Stimulated activated CD8-positive, alpha-beta memory T cell treated with anti-CD3 and anti-CD28 coated beads, Interleukin-12 subunit alpha, Interleukin-12 subunit beta, amount 100 ng/mL, for 4 hours (primary cell): ENCODE measurements around the gene TAC1.
"Not testable (repeated sequence)": the region's sequence is repeated elsewhere in the genome, so short reads cannot be mapped to it uniquely, and the experiment has no call there.

Experiments used
- DNase-seq: peaks from one replicate; pipeline ENCODE4 v3.0.0-alpha.2; 2020; ENCODE audit warnings: low read depth

Gene TAC1, protein sequence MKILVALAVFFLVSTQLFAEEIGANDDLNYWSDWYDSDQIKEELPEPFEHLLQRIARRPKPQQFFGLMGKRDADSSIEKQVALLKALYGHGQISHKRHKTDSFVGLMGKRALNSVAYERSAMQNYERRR

DNA sequence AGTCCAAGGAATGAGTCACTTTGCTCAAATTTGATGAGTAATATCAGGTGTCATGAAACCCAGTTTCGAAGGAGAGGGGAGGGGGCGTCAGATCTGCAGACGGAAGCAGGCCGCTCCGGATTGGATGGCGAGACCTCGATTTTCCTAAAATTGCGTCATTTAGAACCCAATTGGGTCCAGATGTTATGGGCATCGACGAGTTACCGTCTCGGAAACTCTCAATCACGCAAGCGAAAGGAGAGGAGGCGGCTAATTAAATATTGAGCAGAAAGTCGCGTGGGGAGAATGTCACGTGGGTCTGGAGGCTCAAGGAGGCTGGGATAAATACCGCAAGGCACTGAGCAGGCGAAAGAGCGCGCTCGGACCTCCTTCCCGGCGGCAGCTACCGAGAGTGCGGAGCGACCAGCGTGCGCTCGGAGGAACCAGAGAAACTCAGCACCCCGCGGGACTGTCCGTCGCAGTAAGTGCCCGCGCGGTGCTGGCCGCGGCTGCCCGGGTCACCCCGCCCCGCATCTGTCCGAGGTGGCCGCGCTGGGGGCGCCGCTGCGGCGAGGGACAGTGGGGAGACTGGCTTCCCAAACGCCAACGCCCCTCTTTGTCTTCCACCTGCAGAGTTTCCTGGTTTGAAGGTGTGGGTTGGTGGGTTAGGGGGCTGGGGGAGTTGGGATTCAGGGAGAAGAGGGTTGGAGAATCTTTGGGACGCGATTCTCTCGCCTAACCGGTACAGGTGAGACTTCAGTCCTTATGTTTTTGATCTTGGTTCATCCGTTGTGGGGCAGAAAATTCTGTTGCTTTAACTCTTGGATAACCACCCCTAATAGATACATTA is at the start of gene TAC1:
Gene TAC1, plus strand, starts transcription at position 351 of the 829 bp plus-strand sequence. CDS start 527 bp downstream, outside the sequence.
- DNase-seq: no peak

DNA sequence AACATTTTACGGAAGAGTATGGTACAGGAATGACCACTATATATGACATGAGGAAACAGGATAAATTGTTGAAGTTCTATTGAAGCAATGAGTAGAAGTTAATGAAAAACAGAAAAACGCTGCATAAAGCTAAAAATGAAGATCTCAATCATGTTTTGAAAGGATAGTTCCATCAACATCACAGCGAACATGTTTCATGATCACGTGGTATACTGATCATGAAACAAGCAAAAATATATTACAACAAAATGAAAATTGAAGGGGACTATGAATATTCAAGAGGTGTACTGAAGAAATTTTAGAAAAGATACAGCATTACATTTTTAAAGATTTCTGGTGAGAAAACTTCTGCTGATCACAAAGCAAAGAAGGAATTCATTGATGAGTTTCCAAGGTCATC is 45.9 kb upstream of the TAC1 start:
- no peak for DNase-seq

DNA sequence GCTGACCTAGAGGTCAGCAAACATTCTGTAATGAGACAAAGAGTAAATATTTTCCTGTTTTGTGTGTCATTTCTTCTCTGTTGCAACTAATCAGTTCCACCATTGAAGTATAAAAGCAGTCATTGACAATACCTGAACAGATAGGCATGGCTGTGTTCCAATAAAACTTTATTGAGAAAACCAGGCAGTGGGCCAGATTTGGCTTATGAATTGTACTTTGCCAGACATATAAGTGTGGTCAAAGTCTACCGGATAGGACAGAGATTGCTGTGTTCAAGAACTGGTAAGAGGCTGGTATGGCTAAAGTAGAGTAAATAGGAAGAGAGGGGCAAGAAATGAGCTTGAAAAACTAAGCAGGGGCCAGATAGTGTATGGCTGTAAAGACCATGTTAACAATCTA is 38.3 kb upstream of the TAC1 start:
- no peak for DNase-seq

DNA sequence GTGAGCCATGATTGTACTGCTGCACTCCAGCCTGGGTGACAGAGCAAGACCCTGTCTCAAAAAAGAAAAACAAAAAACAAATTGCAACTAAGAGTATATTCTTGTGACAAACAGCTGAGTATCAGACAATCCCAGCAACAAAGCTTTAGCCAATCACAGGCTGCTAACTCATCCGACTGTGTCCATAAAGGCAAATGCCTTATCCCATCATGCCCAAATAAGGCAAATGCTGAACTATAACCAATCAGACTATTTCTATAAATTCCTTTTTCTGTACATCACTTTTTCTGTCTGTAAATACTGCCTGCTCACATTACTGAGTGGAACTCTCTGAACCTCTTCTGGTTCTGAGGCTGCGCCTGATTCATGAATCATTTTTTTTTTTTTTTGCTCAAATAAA is 37.5 kb upstream of the TAC1 start:
- DNase-seq: no peak

DNA sequence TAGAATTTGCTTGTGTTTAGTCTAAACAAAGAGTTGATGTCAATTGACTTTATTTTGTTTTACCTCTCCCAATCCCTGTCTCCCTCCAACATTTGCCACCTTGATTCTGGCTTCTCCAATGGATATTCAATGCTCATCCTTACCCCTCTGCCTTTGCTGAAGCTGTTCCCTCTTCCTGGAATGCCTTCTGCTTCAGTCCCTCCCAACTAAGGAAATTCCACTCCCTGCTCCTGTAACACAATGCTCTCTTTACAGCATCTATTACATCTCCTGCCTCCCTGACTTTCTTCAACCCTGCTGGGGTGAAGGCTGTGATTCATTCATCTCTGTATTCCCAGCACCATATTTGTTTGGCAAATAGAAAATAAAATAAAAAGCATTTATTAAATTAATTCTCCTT is 34.5 kb upstream of the TAC1 start:
- DNase-seq: no peak

DNA sequence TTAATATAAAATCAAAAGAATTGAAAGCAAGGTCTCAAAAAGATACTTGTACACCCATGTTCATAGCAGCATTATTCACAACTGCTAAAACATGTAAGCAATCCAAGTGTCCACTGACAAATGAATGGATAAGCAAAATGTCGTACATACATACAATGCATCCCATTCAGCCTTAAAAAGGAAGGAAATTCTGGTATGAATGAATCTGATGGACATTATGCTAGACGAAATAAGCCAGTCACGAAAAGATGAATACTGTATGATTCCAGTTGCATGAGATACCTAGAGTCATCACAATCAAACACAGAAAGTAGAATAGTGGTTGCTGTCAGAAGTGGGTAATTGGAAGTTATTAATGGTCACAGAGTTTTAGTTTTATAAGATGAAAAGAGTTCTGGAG is 9.5 kb upstream of the TAC1 start:
- DNase-seq: no peak

DNA sequence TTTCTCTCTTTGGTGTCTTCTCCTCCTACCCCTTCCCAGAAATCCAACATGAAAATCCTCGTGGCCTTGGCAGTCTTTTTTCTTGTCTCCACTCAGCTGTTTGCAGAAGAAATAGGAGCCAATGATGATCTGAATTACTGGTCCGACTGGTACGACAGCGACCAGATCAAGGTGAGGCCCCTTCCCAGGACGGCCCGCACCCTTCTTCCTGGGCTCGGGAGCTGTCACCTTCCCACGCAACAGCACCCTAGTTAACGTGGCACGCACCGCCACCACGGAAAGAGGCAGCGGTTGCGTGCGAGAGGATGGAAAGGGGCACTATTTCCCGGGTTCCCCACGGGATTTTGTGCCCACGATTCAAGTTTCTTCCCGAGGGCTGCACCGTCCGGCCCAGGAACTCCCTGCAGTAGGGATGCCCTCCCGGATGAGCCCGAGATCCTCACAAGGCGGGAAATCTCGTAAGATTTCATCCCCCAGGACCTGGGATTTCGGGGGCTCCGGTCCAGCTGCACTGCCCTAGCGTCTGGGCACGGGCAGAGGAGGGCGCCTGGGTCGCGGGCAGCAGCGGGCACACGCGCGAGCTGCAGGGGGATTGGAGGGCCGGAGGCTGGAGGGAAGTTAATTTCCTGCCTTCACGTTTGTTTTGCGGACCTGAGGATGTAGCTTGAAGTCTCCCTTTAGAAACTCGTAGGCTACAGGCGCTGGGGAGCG is 834 bp downstream of the TAC1 start:
- DNase-seq: no peak

DNA sequence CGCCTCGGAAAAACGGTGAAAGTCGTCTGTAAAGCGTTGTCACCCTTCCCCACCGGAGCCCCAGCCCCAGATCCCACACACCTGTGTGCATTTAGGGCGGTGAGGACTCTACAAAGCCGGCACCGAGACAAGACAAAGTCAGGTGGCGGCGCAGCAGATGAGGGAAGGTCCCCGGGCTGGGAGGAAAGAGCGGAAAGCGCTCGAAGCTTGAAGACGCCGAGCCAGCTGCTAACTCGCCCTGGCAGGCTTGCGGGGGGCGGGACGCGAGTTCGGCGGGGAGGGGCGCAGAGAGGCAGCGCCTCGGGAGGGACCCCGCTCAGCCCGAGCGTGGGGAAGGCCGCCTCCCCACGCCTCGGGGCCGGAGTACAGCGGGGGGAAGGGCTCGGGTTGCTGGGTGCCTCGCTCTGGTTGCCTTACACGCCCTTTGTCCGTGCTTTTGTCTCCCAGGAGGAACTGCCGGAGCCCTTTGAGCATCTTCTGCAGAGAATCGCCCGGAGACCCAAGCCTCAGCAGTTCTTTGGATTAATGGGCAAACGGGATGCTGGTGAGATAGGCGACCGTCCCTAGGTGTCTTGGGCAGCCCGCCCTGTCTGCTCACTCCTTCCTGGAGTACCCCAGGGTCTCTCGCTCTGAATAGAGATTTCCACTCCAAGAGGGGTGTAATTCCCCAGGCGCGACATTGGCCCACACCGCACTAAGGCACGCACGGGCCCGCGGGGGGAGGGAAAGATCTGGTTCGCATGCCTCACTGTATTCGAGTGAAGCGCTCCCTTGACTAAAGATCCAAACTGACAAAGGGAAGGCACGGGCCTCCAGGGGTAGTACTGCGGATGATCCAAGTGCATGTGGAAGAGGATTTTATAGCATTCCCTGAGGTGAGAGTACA is 1.6 kb downstream of the TAC1 start:
- DNase-seq: no peak

DNA sequence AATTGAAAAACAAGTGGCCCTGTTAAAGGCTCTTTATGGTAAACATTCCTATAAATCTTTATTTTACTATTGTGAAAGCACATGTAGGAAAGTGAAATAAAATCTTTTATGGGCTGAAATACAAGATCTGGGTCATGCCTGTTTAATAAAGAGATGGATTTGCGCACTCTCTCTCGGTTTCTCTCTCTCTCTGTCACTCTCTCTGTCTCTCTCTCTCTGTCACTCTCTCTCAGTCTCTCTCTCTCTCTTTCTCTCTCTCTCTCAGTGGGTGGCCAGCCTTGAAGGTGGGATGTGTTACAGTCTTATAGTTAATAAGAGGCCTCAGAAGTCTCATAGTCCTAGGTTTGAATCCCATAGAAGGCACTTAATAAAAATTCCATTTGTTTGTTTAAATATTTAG is 2.4 kb downstream of the TAC1 start:
- no peak for DNase-seq

DNA sequence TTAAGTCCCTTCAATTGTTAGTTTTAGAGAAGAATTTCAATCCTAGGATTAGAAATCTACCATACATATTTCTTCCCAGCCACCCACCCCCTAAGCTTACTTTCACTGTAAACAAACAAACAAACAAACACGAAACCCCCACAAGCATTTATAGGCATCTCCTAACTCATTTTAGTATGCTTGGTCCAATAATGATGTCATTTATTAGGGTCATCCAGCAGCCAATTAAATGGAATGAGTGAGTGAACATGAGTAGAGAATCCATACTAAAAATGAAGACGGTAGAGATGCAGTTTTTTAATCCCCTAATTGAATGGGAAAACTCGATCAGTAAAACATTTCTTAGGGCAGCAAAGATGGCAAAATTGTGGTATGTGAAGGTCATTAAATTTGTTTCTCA is 3.2 kb downstream of the TAC1 start:
- DNase-seq: no peak

DNA sequence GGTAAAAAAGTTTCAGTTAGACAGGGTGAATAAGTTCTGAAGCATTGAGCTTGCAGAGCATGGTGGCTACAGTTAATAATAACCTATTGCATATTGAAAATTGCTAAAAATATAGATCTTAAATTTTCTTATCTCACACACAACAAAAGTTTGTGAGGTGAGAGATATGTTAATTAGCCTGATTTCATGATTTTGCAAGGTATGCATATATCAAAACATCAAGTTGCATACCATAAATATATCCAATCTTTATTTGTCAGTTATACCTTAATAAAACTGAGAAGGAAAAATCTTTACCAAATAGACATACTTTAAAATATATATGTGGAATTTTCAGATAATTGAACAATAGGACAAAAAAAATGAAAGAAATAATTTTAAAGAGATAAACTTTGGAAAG is 16.6 kb downstream of the TAC1 start:
- DNase-seq: no peak

DNA sequence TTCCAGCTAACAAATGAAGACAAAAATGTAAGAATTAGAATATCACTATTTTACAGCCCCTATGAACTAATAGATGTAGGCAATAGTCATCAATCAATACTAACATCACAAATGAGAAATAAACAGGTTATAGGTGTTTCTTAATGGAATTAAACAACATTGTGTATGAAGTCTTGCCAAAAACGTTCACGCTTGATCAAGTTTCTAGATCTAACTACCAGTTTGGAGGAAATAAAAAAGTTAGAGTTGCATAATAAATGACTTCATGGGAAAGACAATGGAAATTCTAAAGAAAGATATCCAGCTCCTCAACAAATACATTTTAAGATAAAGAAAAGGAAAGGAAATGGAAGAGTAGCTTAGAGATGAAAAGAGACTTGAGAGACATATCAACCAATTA is 19.7 kb downstream of the TAC1 start:
- DNase-seq: no peak

DNA sequence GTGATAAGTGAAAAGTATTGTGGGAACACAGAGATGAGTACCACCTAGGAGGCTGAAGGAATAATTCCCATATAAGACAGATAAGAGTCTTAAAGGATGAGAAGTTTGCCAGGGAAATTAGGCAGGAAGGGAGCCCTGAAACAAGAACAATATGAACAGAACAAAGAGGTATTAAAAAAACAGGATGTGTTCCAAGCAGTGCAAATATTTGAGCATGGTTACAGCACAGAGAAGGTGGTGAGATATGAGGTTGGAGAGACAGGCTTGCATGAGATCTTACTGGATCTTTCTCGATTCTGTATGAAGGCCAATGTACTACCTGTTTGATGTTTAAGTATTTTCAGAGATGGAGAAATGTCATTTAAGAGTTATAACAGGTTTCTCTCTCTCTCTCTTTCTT is 20.3 kb downstream of the TAC1 start:
- no peak for DNase-seq

DNA sequence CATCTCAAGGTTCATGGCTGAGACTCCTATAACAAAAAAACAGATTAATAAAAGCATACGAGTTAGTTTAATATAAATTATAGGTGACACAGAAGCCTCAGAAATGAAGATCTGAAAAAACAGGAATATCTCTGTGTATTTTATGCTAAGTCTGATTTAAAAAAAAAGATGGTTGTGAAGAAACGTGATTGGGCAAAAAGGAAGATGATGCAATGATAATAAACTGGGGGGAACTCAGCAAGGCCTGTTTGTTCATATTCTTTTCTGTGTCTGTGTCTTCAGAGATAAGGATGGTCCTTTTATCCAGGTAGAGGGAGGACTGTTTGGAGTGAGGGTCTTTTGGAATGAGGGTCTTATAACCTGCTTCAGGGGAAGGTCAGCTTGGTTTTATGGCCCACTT is 25.9 kb downstream of the TAC1 start:
- no peak for DNase-seq

DNA sequence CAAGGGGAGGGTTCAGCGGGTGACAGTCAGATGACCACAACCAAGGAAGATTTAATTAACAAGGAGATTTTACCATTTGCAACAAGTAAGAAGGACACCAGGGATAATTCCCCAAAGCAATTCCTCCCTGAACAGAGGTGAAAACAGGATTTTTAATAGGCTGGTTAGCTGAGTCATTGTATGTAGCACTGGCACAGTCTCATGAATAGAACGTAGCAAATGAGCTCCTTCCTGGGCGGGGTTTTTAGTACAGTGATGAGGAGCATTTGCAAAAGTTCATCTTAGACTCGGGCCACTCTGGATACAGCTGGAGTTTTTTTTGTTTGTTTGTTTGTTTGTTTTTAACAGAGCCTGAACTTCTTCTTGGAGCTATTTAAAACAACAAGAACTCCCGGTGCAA is 39.0 kb downstream of the TAC1 start:
- DNase-seq: no peak

DNA sequence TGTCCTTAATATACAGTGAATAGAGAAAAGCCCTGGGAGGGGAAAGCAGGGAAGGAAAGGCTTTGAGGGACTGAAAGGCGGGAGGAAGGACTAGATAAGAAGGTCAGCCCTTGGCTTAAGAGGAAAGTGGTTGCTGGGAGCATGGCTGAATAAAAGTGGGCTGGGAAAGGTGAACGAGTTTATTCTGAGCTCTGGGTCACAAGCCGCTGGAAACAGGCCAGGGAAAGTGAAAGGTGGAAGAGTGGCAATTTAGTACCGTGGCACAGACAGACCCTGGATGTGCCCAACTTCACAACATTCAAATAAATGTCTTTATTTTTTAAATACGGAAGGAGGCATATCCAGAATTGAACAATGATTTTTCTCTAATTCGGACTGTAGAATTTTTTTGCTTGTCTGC is 39.7 kb downstream of the TAC1 start:
- DNase-seq: no peak

DNA sequence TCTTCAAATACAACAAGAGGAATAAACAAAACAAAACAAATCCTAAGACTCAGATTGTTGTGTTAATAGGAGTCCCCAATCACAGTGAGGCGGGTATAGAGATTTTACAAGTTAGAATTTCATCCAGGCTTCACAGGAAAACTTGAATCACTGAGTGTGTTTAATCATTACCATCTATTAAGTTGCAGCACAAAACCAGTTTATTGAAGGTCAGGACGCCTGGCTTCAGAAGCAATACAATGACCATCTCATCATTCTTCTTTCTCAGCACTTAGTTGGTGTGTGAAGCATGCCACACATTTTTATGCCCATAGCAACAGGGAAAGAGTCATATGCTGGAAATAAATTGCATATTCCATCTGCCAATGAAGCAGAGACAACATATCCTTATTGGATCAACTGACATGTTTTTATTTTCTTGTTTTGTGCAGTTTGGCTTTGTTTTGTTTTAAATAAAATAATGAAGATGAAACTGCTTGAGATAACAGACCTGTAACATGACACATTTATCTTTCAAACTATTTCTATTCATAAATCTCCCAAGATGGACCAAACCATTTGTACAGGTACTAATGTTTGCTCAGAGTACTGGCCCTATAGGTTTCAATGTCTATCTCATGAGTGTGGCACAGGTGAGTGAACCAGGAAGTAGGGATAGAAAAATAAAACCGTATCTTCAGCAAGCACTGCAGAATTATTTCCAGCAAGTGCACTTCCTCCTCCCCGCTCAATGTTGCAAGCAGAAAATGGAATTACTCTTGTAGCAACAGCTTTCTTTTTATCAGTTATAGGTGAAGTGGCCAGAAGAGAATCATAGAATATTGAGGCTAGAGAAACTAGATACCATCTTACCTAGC is 40.4 kb downstream of the TAC1 start:
- no peak for DNase-seq

DNA sequence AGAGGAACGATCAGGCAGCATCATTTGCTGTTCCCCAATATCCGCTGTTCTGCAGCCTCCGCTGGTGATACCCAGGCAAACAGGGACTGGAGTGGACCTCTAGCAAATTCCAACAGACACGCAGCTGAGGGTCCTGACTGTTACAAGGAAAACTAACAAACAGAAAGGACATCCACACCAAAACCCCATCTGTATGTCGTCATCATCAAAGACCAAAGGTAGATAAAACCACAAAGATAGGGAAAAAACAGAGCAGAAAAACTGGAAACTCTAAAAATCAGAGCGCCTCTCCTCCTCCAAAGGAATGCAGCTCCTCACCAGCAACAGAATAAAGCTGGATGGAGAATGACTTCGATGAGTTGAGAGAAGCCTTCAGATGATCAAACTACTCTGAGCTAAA is 54.5 kb downstream of the TAC1 start:
- DNase-seq: not testable (repeated sequence)
